ENCODE data around the gene CACNA2D4. TPM values are rescaled to one million over a fixed set of nuclear protein-coding genes. Genes with fewer than 3 reads are reported as not detected.

Gene CACNA2D4
- total RNA-seq, 4 donors from 2014 or later: 0.27 to 3.1 (median 0.92) TPM

DNA sequence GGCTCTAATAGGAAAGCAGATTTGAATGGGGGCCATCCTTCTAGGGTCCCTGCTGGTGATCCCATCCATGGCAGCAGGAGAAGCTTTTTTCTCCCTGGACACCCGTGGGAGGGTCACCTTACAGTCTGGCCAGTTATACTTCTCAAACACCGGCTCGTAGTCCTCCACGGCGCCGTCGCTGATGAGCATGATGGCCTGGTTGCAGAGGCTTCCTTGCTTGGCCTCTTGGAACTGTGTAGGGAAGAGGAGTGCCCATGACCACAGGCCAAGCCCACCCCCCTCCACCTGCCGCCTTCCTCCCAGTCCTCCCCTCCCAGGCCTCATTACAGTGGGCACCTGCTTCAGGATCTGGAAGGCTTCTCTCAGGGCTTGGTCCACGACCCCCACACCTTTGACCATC, 33.8 kb downstream of the CACNA2D4 start:
- TF ChIP-seq CTCF (IDR thresholded peaks at IDR 0.05) (no peak), POLR2A (IDR thresholded peaks at IDR 0.05) (no peak)
- H3K9me3 ChIP-seq: no peaks in the 10 kb centered on the region
- peaks cover 0 to 22% (median 0%) of the 10 kb centered on the region in 4 donors for H3K27me3 ChIP-seq
- 70 to 71% methylated on average over 2 to 3 of the region's 9 CpGs for WGBS, 2 donors
- no peak overlapping the region for H3K27ac ChIP-seq
- DNase-seq: no peak
- intact Hi-C loops (cut with DNase I): no loop called here
- no peaks in the 10 kb centered on the region for H3K36me3 ChIP-seq
- H3K4me3 ChIP-seq: no peak overlapping the region
- H3K4me1 ChIP-seq: no peaks in the 10 kb centered on the region

DNA sequence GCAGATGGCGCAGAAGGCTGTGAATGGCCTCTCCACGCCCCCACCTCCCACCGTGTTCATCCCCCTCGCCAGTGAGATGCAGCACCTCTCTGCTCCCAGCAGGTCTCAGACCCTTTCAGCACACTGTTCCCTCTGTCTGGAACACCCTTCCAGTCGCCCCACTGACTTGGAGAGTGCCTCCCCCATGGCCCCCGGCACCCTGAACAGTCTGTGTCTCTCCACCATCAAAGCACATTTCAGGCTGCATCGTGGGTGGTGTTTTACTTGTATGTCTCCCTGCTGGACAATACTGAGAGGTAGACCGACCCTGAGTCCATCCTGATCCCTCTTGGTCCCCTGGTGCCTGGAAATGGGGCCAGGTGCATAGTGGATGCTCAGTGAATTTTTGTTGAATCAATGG, 34.9 kb downstream of the CACNA2D4 start:
- Histone ChIP-seq H3K9me3 (no peaks in the 10 kb centered on the region), H3K36me3 (no peaks in the 10 kb centered on the region), H3K4me1 (no peaks in the 10 kb centered on the region), H3K4me3 (no peak overlapping the region), H3K27ac (no peak overlapping the region), H3K27me3 (peaks cover 0 to 22% (median 0%) of the 10 kb centered on the region in 4 donors)
- WGBS, 2 donors: 74 to 75% methylated on average over 7 to 8 of the region's 8 CpGs
- no peak for DNase-seq
- no peak for TF ChIP-seq CTCF (IDR thresholded peaks at IDR 0.05)
- TF ChIP-seq POLR2A (IDR thresholded peaks at IDR 0.05): no peak
- intact Hi-C loops (cut with DNase I): no loop called here

GRCh38 chr12:1882850-1883470, 35.5 kb downstream of the CACNA2D4 start:
- Histone ChIP-seq H3K36me3 (no peaks in the 10 kb centered on the region), H3K27me3 (peaks cover 0 to 22% (median 0%) of the 10 kb centered on the region in 4 donors), H3K4me1 (no peaks in the 10 kb centered on the region), H3K4me3 (no peak overlapping the region), H3K9me3 (no peaks in the 10 kb centered on the region), H3K27ac (no peak overlapping the region)
- DNase-seq: no peak
- intact Hi-C loops (cut with DNase I): no loop called here
- TF ChIP-seq CTCF (IDR thresholded peaks at IDR 0.05) (no peak), POLR2A (IDR thresholded peaks at IDR 0.05) (no peak)
- 67 to 93% methylated on average over 3 to 6 of the region's 19 CpGs for WGBS, 2 donors

DNA sequence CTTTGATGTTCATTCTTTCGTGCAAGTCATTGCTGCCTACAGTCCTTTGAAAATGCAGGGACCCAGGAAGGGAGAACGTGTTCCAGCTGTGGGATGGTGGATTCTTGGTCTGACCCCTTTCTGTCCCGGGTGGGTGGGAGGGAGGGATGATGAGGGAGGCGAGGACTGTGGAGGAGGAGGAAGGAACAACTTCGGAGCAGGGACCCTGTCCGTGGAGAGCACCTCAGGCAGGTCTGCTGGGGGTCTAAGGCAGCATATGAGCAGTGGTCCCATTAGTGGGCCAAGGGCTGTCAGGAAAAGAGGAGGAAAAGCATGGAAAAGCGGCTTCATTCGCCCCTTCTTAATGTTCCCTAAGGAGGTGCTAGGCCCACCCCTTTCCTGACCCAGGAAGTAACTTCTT, 36.0 kb downstream of the CACNA2D4 start:
- DNase-seq: no peak
- no peaks in the 10 kb centered on the region for H3K9me3 ChIP-seq
- intact Hi-C loops (cut with DNase I): no loop called here

DNA sequence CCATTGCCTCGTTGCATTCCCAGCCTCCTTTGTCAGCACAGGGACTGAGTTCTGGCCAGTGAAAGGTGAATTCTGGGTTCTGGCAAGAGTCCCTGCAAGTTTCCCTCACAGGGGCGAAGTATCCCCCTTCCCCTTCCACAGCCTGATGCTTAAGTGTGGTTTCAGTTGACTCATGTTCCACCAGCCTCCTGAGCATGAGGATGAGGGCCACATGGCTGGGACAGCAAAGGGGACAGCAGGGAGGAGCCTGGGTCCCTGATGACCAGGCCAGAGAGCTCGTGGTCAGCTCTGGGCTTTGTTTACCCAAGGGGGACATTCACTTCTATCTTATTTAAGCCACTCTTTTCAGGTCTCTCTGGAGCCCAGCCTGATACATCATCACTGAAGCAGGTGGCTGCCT, 36.5 kb downstream of the CACNA2D4 start:
- DNase-seq: no peak
- WGBS, 2 donors: 0 to 46% methylated on average over 2 of the region's 3 CpGs
- no peak for TF ChIP-seq POLR2A (IDR thresholded peaks at IDR 0.05)
- no peak for TF ChIP-seq CTCF (IDR thresholded peaks at IDR 0.05)
- no peaks in the 10 kb centered on the region for H3K4me1 ChIP-seq
- H3K27ac ChIP-seq: no peak overlapping the region
- intact Hi-C loops (cut with DNase I): no loop called here
- no peaks in the 10 kb centered on the region for H3K9me3 ChIP-seq
- H3K27me3 ChIP-seq: peaks cover 0 to 22% (median 0%) of the 10 kb centered on the region in 4 donors
- H3K36me3 ChIP-seq: no peaks in the 10 kb centered on the region
- H3K4me3 ChIP-seq: no peak overlapping the region

More for the DNA sequence above, 36.0 kb downstream of the CACNA2D4 start:
- Histone ChIP-seq H3K4me3 (no peak overlapping the region), H3K27ac (no peak overlapping the region), H3K4me1 (no peaks in the 10 kb centered on the region), H3K27me3 (peaks cover 0 to 26% (median 0%) of the 10 kb centered on the region in 4 donors), H3K36me3 (no peaks in the 10 kb centered on the region)
- WGBS, 2 donors: 60 to 85% methylated on average over 5 to 6 of the region's 8 CpGs
- TF ChIP-seq POLR2A (IDR thresholded peaks at IDR 0.05): no peak
- TF ChIP-seq CTCF (IDR thresholded peaks at IDR 0.05): no peak
